Measurements from ENCODE around the gene SQOR. TPM values are rescaled to one million over a fixed set of nuclear protein-coding genes. Genes with fewer than 3 reads are reported as not detected.

The SQOR gene
- total and polyA plus RNA-seq, 9 donors, result 5.5 to 35.1 (median 11.8) TPM

DNA sequence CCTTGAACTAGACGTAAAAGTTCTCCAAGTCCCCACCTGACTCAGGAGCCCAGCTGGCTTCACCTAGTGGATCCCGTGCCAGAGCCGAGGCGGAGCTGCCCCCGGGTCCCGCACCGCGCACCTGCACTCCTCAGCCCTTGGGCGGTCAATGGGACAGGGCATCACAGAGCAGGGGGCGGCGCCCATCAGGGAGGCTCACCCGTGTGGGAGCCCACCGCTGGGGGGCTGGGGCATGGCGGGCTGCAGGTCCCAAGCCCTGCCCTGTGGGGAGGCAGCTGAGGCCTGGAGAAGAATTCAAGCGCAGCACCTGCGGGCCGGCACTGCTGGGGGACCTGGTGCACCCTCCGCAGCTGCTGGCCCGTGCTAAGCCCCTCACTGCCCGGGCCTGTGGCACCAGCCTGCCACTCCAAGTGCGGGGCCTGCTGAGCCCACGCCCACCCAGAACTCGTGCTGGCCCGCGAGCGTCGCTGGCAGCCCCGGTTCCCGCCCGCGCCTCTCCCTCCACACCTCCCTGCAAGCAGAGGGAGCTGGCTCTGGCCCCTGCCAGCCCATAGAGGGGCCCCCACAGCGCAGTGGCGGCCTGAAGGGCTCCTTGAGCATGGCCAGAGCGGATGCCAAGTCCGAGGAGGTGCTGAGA, 16.2 kb downstream of the SQOR start:
- WGBS, 3 donors, result 97 to 99% (median 98%) methylated on average over 25 to 35 of the region's 35 CpGs
- H3K27ac ChIP-seq, result no peak overlapping the region
- no peaks in the 10 kb centered on the region for H3K4me1 ChIP-seq (ENCODE audit: insufficient read depth)

DNA sequence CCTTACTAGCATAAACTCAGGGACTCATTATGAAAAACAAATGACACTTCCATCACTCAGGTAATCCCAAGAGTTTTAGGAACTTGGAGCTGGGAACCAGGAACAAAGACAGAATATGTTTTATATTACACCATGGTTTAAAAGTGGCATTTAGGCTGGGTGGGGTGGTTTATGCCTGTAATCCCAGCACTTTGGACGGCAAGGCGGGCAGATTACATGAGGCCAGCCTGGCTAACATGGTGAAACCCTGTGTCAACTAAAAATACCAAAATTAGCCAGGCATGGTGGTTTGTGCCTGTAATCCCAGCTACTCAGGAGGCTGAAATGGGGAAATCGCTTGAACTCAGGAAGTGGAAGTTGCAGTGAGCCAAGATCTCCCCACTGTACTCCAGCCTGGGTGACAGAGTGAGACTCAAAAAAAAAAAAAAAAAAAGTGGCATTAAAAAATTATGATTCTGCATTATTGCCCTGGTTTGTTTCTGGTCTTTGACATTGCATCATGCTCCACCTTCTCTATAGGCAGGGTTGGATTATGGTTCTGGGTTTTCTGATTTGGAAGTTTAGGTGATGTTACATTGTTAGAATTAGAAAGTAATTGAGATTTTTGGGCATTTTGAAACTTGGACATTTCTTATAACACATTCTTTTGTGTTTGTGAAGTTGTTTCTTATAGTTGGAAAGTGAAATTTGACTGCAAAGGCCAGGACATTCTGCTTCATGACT, 19.0 kb downstream of the SQOR start:
- Histone ChIP-seq H3K36me3 (no peaks in the 10 kb centered on the region), H3K27ac (no peak overlapping the region), H3K27me3 (no peaks in the 10 kb centered on the region), H3K4me3 (no peak overlapping the region), H3K9me3 (no peaks in the 10 kb centered on the region), H3K4me1 (ENCODE audit: insufficient read depth) (peaks cover 2% of the 10 kb centered on the region)
- TF ChIP-seq, protein P1, sequence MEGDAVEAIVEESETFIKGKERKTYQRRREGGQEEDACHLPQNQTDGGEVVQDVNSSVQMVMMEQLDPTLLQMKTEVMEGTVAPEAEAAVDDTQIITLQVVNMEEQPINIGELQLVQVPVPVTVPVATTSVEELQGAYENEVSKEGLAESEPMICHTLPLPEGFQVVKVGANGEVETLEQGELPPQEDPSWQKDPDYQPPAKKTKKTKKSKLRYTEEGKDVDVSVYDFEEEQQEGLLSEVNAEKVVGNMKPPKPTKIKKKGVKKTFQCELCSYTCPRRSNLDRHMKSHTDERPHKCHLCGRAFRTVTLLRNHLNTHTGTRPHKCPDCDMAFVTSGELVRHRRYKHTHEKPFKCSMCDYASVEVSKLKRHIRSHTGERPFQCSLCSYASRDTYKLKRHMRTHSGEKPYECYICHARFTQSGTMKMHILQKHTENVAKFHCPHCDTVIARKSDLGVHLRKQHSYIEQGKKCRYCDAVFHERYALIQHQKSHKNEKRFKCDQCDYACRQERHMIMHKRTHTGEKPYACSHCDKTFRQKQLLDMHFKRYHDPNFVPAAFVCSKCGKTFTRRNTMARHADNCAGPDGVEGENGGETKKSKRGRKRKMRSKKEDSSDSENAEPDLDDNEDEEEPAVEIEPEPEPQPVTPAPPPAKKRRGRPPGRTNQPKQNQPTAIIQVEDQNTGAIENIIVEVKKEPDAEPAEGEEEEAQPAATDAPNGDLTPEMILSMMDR (IDR thresholded peaks at IDR 0.05), result no peak
- no peak for TF ChIP-seq EP300 (IDR thresholded peaks at IDR 0.05)
- no peak for TF ChIP-seq POLR2A (IDR thresholded peaks at IDR 0.05)
- no peak for DNase-seq
- WGBS, 3 donors, result 84 to 88% (median 87%) methylated on average over 3 of the region's 3 CpGs
- intact Hi-C loops (cut with DNase I), result no loop called here

More for the DNA sequence above, 16.2 kb downstream of the SQOR start:
- TF ChIP-seq, protein P1 (IDR thresholded peaks at IDR 0.05), result no peak
- TF ChIP-seq POLR2A (IDR thresholded peaks at IDR 0.05), result no peak
- no peak for TF ChIP-seq EP300 (IDR thresholded peaks at IDR 0.05)
- H3K36me3 ChIP-seq, result no peaks in the 10 kb centered on the region
- DNase-seq, result no peak
- intact Hi-C loops (cut with DNase I), result no loop called here
- H3K4me3 ChIP-seq, result no peak overlapping the region
- no peaks in the 10 kb centered on the region for H3K9me3 ChIP-seq
- H3K27me3 ChIP-seq, result no peaks in the 10 kb centered on the region

DNA sequence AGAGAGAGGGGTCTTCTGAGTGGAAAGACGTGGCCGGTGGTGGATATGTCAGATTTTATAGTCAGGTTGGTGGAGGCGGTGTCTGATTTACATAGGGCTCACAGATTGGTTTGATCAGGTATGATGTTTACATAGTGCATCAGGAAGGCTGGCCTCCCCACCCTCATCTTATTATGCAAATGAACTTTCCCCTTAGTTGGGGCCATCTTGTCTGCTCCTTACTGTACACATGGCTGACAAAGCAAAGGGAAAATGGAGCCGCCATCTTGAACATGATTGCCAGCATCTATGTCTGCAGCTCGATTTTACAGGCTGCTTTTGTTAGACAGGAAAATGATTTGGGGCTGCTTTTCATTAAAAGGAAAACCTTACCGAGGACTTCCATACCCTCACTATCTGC, 19.9 kb downstream of the SQOR start:
- 87 to 91% (median 87%) methylated on average over 6 of the region's 6 CpGs for WGBS, 3 donors
- Histone ChIP-seq H3K27me3 (no peaks in the 10 kb centered on the region), H3K4me3 (no peak overlapping the region), H3K36me3 (no peaks in the 10 kb centered on the region), H3K4me1 (ENCODE audit: insufficient read depth) (peaks cover 2% of the 10 kb centered on the region), H3K9me3 (no peaks in the 10 kb centered on the region), H3K27ac (no peak overlapping the region)
- intact Hi-C loops (cut with DNase I), result no loop called here
- TF ChIP-seq EP300 (IDR thresholded peaks at IDR 0.05), result no peak
- no peak for TF ChIP-seq POLR2A (IDR thresholded peaks at IDR 0.05)
- TF ChIP-seq, protein P1 (IDR thresholded peaks at IDR 0.05), result no peak
- DNase-seq, result no peak

DNA sequence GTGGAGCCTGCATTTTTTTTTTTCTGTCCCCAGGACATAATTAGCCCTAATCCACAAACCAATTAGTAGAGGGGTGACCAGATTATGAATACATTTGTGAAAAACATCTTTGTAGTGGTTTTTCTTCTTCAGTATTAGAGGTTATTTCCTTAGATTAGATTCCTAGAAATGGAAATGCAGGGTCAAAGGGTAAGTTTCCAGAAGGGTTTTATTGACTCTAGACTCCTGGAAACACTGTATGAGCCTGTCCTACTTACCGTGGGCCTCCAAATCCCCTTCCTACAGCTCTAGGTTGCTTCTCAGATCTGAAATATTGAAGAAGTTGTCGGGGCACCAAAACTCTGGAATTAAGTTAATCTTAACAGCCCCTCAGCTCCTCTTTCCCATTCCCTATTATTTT, 22.4 kb downstream of the SQOR start:
- no peaks in the 10 kb centered on the region for H3K9me3 ChIP-seq
- TF ChIP-seq, protein P1 (IDR thresholded peaks at IDR 0.05), result no peak
- TF ChIP-seq EP300 (IDR thresholded peaks at IDR 0.05) (no peak), POLR2A (IDR thresholded peaks at IDR 0.05) (no peak)
- H3K4me1 ChIP-seq (ENCODE audit: insufficient read depth), result peaks cover 2% of the 10 kb centered on the region
- no peak overlapping the region for H3K27ac ChIP-seq
- H3K36me3 ChIP-seq, result no peaks in the 10 kb centered on the region
- intact Hi-C loops (cut with DNase I), result no loop called here
- no peak for DNase-seq
- H3K4me3 ChIP-seq, result no peak overlapping the region
- H3K27me3 ChIP-seq, result no peaks in the 10 kb centered on the region
- 83 to 89% (median 84%) methylated on average over 2 of the region's 2 CpGs for WGBS, 3 donors
